HepG2 (cell line): Measurements from ENCODE around the gene C1QTNF1. TPM values are rescaled to one million over a fixed set of nuclear protein-coding genes. Genes with fewer than 3 reads are reported as not detected.

Source experiments
- CC2D1A ChIP-seq: sonication (generic); formaldehyde crosslinking; IDR thresholded peaks from 2 replicates; pipeline ENCODE4 v1.8.1; 2023; ENCODE audit warnings: mild to moderate bottlenecking, missing genetic modification reagents
- ELF1 ChIP-seq: sonication (generic); formaldehyde crosslinking; IDR thresholded peaks from 2 replicates; pipeline ENCODE4 v1.4.0; 2020; ENCODE audit warnings: missing genetic modification reagents
- ELF3 ChIP-seq: IDR thresholded peaks from 2 replicates; pipeline ENCODE4 v1.6.1; 2016; ENCODE audit warnings: missing genetic modification reagents, missing compliant biosample characterization
- FOXO1 ChIP-seq: sonication (generic); formaldehyde crosslinking; IDR thresholded peaks from 2 replicates; pipeline ENCODE4 v1.4.0; 2020; ENCODE audit warnings: missing genetic modification reagents
- GABPB1 ChIP-seq: IDR thresholded peaks from 2 replicates; pipeline ENCODE4 v1.6.1; 2016; ENCODE audit warnings: mild to moderate bottlenecking, missing genetic modification reagents, moderate library complexity, missing compliant biosample characterization
- GATA4 ChIP-seq: sonication (generic); IDR thresholded peaks from 2 replicates; pipeline ENCODE4 v1.6.1; 2016; ENCODE audit warnings: antibody characterized with exemption, low read depth, borderline replicate concordance
- HCFC1 ChIP-seq: fragments of 150-350 bp; IDR thresholded peaks from 2 replicates; pipeline ENCODE4 v1.6.1; 2014; ENCODE audit warnings: low read depth, low read length
- HDAC2 ChIP-seq: sonication (generic); formaldehyde crosslinking; IDR thresholded peaks from 2 replicates; pipeline ENCODE4 v1.4.0; 2020; ENCODE audit warnings: missing genetic modification reagents
- NR2C2 ChIP-seq: sonication (generic); formaldehyde crosslinking; IDR thresholded peaks from 2 replicates; pipeline ENCODE4 v1.4.0; 2020; ENCODE audit warnings: missing genetic modification reagents, mild to moderate bottlenecking, moderate library complexity, borderline replicate concordance
- PTBP1 ChIP-seq: fragments of 200-400 bp; formaldehyde crosslinking; IDR thresholded peaks from 2 replicates; pipeline ENCODE4 v1.6.1; 2018; ENCODE audit warnings: low read length, low read depth; ENCODE audit not compliant: poor library complexity, severe bottlenecking
- RARA ChIP-seq: IDR thresholded peaks from 2 replicates; pipeline ENCODE4 v1.6.1; 2016; ENCODE audit warnings: missing genetic modification reagents, missing compliant biosample characterization
- RFXANK ChIP-seq: IDR thresholded peaks from 2 replicates; pipeline ENCODE4 v1.6.1; 2016
- RXRA ChIP-seq: sonication (generic); formaldehyde crosslinking; IDR thresholded peaks from 2 replicates; pipeline ENCODE4 v1.5.1; 2020; ENCODE audit warnings: missing genetic modification reagents
- RXRB ChIP-seq: IDR thresholded peaks from 2 replicates; pipeline ENCODE4 v1.6.1; 2016; ENCODE audit warnings: borderline replicate concordance, missing genetic modification reagents, missing compliant biosample characterization
- ZBTB7B ChIP-seq: sonication (generic); formaldehyde crosslinking; IDR thresholded peaks from 2 replicates; pipeline ENCODE4 v1.4.0; 2020; ENCODE audit warnings: missing genetic modification reagents
- ZMYM4 ChIP-seq: sonication (generic); formaldehyde crosslinking; IDR thresholded peaks from 2 replicates; pipeline ENCODE4 v1.8.1; 2023; ENCODE audit warnings: mild to moderate bottlenecking, missing genetic modification reagents
- ZNF138 ChIP-seq: sonication (generic); formaldehyde crosslinking; IDR thresholded peaks from 2 replicates; pipeline ENCODE4 v1.5.0; 2020; ENCODE audit warnings: mild to moderate bottlenecking, low read depth, missing genetic modification reagents
- ZNF225 ChIP-seq: sonication (generic); formaldehyde crosslinking; IDR thresholded peaks from 2 replicates; pipeline ENCODE4 v1.4.0; 2020; ENCODE audit warnings: mild to moderate bottlenecking, missing genetic modification reagents
- ZNF3 ChIP-seq: IDR thresholded peaks from 2 replicates; pipeline ENCODE4 v1.7.0; 2017; ENCODE audit warnings: inconsistent platforms
- ZNF446 ChIP-seq: sonication (generic); formaldehyde crosslinking; IDR thresholded peaks from 2 replicates; pipeline ENCODE4 v1.5.0; 2020; ENCODE audit warnings: mild to moderate bottlenecking, missing genetic modification reagents
- ZNF563 ChIP-seq: sonication (generic); formaldehyde crosslinking; IDR thresholded peaks from 2 replicates; pipeline ENCODE4 v1.8.0; 2022; ENCODE audit warnings: mild to moderate bottlenecking, moderate library complexity, missing genetic modification reagents
- ZNF616 ChIP-seq: sonication (generic); formaldehyde crosslinking; IDR thresholded peaks from 2 replicates; pipeline ENCODE4 v1.5.0; 2020; ENCODE audit warnings: low read depth, mild to moderate bottlenecking, missing genetic modification reagents
- ZNF709 ChIP-seq: sonication (generic); formaldehyde crosslinking; IDR thresholded peaks from 2 replicates; pipeline ENCODE4 v1.5.0; 2020; ENCODE audit warnings: mild to moderate bottlenecking, missing genetic modification reagents
- ZNF766 ChIP-seq: sonication (generic); formaldehyde crosslinking; IDR thresholded peaks from 2 replicates; pipeline ENCODE4 v1.5.0; 2020; ENCODE audit warnings: missing genetic modification reagents, borderline replicate concordance
- ZNF777 ChIP-seq: sonication (generic); formaldehyde crosslinking; IDR thresholded peaks from 2 replicates; pipeline ENCODE4 v1.4.0; 2020; ENCODE audit warnings: missing genetic modification reagents
- ZZZ3 ChIP-seq: sonication (generic); formaldehyde crosslinking; IDR thresholded peaks from 2 replicates; pipeline ENCODE4 v1.4.0; 2020; ENCODE audit warnings: missing genetic modification reagents, mild to moderate bottlenecking, borderline replicate concordance
- polyA plus RNA-seq, 8 experiments: library from polyadenylated mRNA; depleted of rRNA in 3 of 8; stranded (reverse) in 7 of 8; unstranded in 1 of 8; fragments of >200 nt; fragmentation: Illumina TruSeq in 4 of 8; extraction: Trizol in 4 of 8; gene quantifications; 2 replicates each; pipeline versions ENCODE4 v1.2.1 to v1.2.3, GENCODE V29; 2011 to 2016; ENCODE audit warnings: low read depth in 4 of 8, missing spikeins in 1 of 8, mixed read lengths in 1 of 8; ENCODE audit not compliant: insufficient read depth in 1 of 8
- total RNA-seq, 5 experiments: library from RNA; depleted of rRNA; stranded (reverse); fragments of >200 nt; fragmentation: Illumina TruSeq; extraction: Trizol; gene quantifications; 2 replicates each; pipeline ENCODE4 v1.2.3, GENCODE V29; 2016; ENCODE audit warnings: low read depth in 1 of 5
- TF ChIP-seq, protein P1 (sequence below): sonication (generic); formaldehyde crosslinking; IDR thresholded peaks from 2 replicates; pipeline ENCODE4 v1.5.1; 2020; ENCODE audit warnings: mild to moderate bottlenecking, missing genetic modification reagents, moderate library complexity
- TF ChIP-seq, protein P2 (sequence below): sonication (generic); formaldehyde crosslinking; IDR thresholded peaks from 2 replicates; pipeline ENCODE4 v1.5.1; 2020; ENCODE audit warnings: mild to moderate bottlenecking, missing genetic modification reagents, borderline replicate concordance
- TF ChIP-seq, protein P3 (sequence below): IDR thresholded peaks from 2 replicates; pipeline ENCODE4 v1.6.1; 2016

Gene C1QTNF1
- total and polyA plus RNA-seq, 2 of the 13 experiments (the other 11 are each of a cell fraction or from before 2014, with no cell fraction given): 0.18 to 0.86 TPM

DNA sequence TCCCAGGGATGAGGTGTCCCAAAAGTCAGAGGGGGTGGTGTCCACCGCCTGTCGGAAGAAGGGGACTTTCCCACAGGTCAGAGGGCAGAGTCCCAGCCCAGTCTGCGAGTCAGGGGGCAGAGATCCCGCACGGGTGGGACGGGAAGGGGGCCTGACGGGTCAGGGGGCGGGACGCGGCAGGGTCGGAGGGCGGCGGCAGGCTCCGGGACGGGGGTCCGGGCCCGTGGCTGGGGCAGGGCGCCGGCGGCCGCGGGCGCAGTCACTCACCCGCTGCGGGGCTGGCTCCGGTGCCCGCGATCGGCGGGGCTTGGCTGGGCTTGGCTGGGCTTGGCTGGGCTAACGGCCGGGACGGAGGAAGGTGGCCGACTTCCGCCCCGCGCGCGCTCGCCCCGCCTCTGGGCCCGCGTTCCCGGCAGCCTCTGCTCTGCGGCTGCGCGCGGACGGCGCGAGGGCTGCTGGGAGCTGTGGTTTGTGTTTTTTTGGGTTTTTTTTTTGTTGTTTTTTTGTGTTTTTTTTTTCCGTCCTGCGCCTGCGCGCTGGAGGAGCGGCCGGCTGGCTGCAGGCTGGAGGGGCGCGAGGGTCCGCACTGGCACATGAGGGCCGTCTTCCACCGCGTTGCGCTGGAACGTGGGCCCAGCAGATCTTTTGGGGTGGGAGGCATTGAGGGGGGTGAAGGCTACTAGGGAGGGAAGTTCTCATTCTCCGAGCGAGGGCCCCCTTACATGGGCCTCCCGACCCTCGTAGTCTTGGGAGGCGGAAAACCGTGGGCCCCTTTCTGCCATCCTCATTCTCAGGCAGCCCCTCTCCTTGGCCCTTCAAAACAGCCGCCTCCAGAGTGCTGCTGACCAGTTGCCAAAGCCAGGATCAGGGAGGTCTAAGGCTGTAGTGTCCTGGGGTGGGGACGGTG is 14.3 kb upstream of the C1QTNF1 start, which contains the start of gene CANT1 (continued):
- TF ChIP-seq ELF1 (peak; percentile 74), ZNF3 (CRISPR knock-in tag) (no peak), ZNF709 (CRISPR knock-in tag) (peak; percentile 84; the same call in 1 of the 2 replicates), ZMYM4 (peak; percentile 45), RXRA (CRISPR knock-in tag) (peak; percentile 63), RFXANK (CRISPR knock-in tag) (no peak; the same call in 1 of the 2 replicates), ZBTB7B (CRISPR knock-in tag) (peak; percentile 88; the same call in 1 of the 2 replicates), RARA (no peak), ZNF616 (CRISPR knock-in tag) (no peak), ZNF138 (CRISPR knock-in tag) (peak; percentile 56; the same call in 1 of the 2 replicates), ZZZ3 (CRISPR knock-in tag) (peak; percentile 44; the same call in 1 of the 2 replicates), ZNF777 (peak; percentile 32; the same call in 1 of the 2 replicates), ELF3 (CRISPR knock-in tag) (peak; percentile 72), FOXO1 (CRISPR knock-in tag) (peak; percentile 50; the same call in 1 of the 2 replicates), HDAC2 (CRISPR knock-in tag) (peak; percentile 41; the same call in 1 of the 2 replicates), ZNF766 (CRISPR knock-in tag) (peak; percentile 22; the same call in 1 of the 2 replicates), ZNF563 (CRISPR knock-in tag) (peak; percentile 54; the same call in 1 of the 2 replicates), CC2D1A (CRISPR knock-in tag) (no peak), GATA4 (peak; percentile 21; the same call in 1 of the 2 replicates), ZNF446 (peak; percentile 65; the same call in 1 of the 2 replicates), NR2C2 (CRISPR knock-in tag) (peak; percentile 91), GABPB1 (peak; percentile 94), RXRB (CRISPR knock-in tag) (peak; percentile 32; the same call in 1 of the 2 replicates), HCFC1 (peak; percentile 79), PTBP1 (peak; percentile 100), ZNF225 (CRISPR knock-in tag) (0 out of 2 replicates have a peak, but pooled peaks have one; percentile 12)
- TF ChIP-seq, protein P1, sequence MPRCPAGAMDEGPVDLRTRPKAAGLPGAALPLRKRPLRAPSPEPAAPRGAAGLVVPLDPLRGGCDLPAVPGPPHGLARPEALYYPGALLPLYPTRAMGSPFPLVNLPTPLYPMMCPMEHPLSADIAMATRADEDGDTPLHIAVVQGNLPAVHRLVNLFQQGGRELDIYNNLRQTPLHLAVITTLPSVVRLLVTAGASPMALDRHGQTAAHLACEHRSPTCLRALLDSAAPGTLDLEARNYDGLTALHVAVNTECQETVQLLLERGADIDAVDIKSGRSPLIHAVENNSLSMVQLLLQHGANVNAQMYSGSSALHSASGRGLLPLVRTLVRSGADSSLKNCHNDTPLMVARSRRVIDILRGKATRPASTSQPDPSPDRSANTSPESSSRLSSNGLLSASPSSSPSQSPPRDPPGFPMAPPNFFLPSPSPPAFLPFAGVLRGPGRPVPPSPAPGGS (CRISPR knock-in tag): no peak
- TF ChIP-seq, protein P2, sequence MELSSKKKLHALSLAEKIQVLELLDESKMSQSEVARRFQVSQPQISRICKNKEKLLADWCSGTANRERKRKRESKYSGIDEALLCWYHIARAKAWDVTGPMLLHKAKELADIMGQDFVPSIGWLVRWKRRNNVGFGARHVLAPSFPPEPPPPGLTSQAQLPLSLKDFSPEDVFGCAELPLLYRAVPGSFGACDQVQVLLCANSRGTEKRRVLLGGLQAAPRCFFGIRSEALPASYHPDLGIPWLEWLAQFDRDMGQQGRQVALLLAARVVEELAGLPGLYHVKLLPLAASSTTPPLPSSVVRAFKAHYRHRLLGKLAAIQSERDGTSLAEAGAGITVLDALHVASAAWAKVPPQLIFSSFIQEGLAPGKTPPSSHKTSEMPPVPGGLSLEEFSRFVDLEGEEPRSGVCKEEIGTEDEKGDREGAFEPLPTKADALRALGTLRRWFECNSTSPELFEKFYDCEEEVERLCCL (CRISPR knock-in tag): no peak
- TF ChIP-seq, protein P3, sequence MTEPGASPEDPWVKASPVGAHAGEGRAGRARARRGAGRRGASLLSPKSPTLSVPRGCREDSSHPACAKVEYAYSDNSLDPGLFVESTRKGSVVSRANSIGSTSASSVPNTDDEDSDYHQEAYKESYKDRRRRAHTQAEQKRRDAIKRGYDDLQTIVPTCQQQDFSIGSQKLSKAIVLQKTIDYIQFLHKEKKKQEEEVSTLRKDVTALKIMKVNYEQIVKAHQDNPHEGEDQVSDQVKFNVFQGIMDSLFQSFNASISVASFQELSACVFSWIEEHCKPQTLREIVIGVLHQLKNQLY (CRISPR knock-in tag): peak; percentile 37; the same call in 1 of the 2 replicates
